HepG2 (cell line): Measurements from ENCODE around the gene PLCB4. TPM values are rescaled to one million over a fixed set of nuclear protein-coding genes. Genes with fewer than 3 reads are reported as not detected.
A peak's percentile ranks its signal among the peaks of the same experiment; 100 is the strongest.

Experiments
- ADNP ChIP-seq: sonication (generic); formaldehyde crosslinking; IDR thresholded peaks from 2 replicates; pipeline ENCODE4 v1.4.0; 2020; ENCODE audit warnings: missing genetic modification reagents
- ARID5B ChIP-seq: IDR thresholded peaks from 2 replicates; pipeline ENCODE4 v1.4.0; 2020; ENCODE audit warnings: mild to moderate bottlenecking, missing genetic modification reagents
- KDM2A ChIP-seq: sonication (generic); formaldehyde crosslinking; IDR thresholded peaks from 2 replicates; pipeline ENCODE4 v1.4.0; 2020; ENCODE audit warnings: low read depth, missing genetic modification reagents, borderline replicate concordance
- LBX2 ChIP-seq: sonication (generic); formaldehyde crosslinking; IDR thresholded peaks from 2 replicates; pipeline ENCODE4 v1.5.0; 2020; ENCODE audit warnings: missing genetic modification reagents, mild to moderate bottlenecking, borderline replicate concordance
- NONO ChIP-seq, 2 experiments: fragments of 450-650 bp in 1 of 2; sonication (generic) in 1 of 2; formaldehyde crosslinking in 1 of 2; IDR thresholded peaks in 1 of 2; conservative IDR thresholded peaks in 1 of 2; 2 replicates each; pipeline versions ENCODE4 v1.6.1 to v1.8.0; 2017 to 2022; ENCODE audit warnings: mild to moderate bottlenecking in 1 of 2, missing genetic modification reagents in 1 of 2, moderate library complexity in 1 of 2
- RXRB ChIP-seq: IDR thresholded peaks from 2 replicates; pipeline ENCODE4 v1.6.1; 2016; ENCODE audit warnings: borderline replicate concordance, missing genetic modification reagents, missing compliant biosample characterization
- SMARCE1 ChIP-seq: fragments of 450-650 bp; IDR thresholded peaks from 2 replicates; pipeline ENCODE4 v1.6.1; 2017; ENCODE audit warnings: borderline replicate concordance
- STAT6 ChIP-seq: sonication (generic); formaldehyde crosslinking; IDR thresholded peaks from 2 replicates; pipeline ENCODE4 v1.4.0; 2020; ENCODE audit warnings: missing genetic modification reagents, mild to moderate bottlenecking, borderline replicate concordance
- ZNF567 ChIP-seq: sonication (generic); formaldehyde crosslinking; IDR thresholded peaks from 2 replicates; pipeline ENCODE4 v1.8.1; 2023; ENCODE audit warnings: mild to moderate bottlenecking, missing genetic modification reagents, borderline replicate concordance
- polyA plus RNA-seq, 8 experiments: library from polyadenylated mRNA; depleted of rRNA in 3 of 8; stranded (reverse) in 7 of 8; unstranded in 1 of 8; fragments of >200 nt; fragmentation: Illumina TruSeq in 4 of 8; extraction: Trizol in 4 of 8; gene quantifications; 2 replicates each; pipeline versions ENCODE4 v1.2.1 to v1.2.3, GENCODE V29; 2011 to 2016; ENCODE audit warnings: low read depth in 4 of 8, missing spikeins in 1 of 8, mixed read lengths in 1 of 8; ENCODE audit not compliant: insufficient read depth in 1 of 8
- total RNA-seq, 5 experiments: library from RNA; depleted of rRNA; stranded (reverse); fragments of >200 nt; fragmentation: Illumina TruSeq; extraction: Trizol; gene quantifications; 2 replicates each; pipeline ENCODE4 v1.2.3, GENCODE V29; 2016; ENCODE audit warnings: low read depth in 1 of 5
- TF ChIP-seq, protein P1 (sequence below): sonication (generic); formaldehyde crosslinking; IDR thresholded peaks from 2 replicates; pipeline ENCODE4 v1.4.0; 2020; ENCODE audit warnings: mild to moderate bottlenecking, missing genetic modification reagents
- TF ChIP-seq, protein P2 (sequence below): IDR thresholded peaks from 2 replicates; pipeline ENCODE4 v1.6.1; 2016; ENCODE audit warnings: missing genetic modification reagents, missing compliant biosample characterization
- TF ChIP-seq, protein P3 (sequence below), 2 experiments: fragments of 450-650 bp in 1 of 2; sonication (generic) in 1 of 2; formaldehyde crosslinking; IDR thresholded peaks; 2 replicates each; pipeline versions ENCODE4 v1.5.0 to v1.8.0; 2020 to 2022; ENCODE audit warnings: mild to moderate bottlenecking in 1 of 2, missing genetic modification reagents in 1 of 2

PLCB4 gene
- total and polyA plus RNA-seq, 2 of the 13 experiments (the other 11 are each of a cell fraction or from before 2014, with no cell fraction given), result 0.01 TPM; not detected in 1

- TF ChIP-seq, protein P1, sequence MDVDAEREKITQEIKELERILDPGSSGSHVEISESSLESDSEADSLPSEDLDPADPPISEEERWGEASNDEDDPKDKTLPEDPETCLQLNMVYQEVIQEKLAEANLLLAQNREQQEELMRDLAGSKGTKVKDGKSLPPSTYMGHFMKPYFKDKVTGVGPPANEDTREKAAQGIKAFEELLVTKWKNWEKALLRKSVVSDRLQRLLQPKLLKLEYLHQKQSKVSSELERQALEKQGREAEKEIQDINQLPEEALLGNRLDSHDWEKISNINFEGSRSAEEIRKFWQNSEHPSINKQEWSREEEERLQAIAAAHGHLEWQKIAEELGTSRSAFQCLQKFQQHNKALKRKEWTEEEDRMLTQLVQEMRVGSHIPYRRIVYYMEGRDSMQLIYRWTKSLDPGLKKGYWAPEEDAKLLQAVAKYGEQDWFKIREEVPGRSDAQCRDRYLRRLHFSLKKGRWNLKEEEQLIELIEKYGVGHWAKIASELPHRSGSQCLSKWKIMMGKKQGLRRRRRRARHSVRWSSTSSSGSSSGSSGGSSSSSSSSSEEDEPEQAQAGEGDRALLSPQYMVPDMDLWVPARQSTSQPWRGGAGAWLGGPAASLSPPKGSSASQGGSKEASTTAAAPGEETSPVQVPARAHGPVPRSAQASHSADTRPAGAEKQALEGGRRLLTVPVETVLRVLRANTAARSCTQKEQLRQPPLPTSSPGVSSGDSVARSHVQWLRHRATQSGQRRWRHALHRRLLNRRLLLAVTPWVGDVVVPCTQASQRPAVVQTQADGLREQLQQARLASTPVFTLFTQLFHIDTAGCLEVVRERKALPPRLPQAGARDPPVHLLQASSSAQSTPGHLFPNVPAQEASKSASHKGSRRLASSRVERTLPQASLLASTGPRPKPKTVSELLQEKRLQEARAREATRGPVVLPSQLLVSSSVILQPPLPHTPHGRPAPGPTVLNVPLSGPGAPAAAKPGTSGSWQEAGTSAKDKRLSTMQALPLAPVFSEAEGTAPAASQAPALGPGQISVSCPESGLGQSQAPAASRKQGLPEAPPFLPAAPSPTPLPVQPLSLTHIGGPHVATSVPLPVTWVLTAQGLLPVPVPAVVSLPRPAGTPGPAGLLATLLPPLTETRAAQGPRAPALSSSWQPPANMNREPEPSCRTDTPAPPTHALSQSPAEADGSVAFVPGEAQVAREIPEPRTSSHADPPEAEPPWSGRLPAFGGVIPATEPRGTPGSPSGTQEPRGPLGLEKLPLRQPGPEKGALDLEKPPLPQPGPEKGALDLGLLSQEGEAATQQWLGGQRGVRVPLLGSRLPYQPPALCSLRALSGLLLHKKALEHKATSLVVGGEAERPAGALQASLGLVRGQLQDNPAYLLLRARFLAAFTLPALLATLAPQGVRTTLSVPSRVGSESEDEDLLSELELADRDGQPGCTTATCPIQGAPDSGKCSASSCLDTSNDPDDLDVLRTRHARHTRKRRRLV, result no peak
- TF ChIP-seq SMARCE1, result no peak
- no peak for TF ChIP-seq LBX2 (CRISPR knock-in tag)
- no peak for TF ChIP-seq STAT6 (CRISPR knock-in tag)
- no peak for TF ChIP-seq ADNP
- no peak for TF ChIP-seq ARID5B (CRISPR knock-in tag)
- TF ChIP-seq, protein P2, sequence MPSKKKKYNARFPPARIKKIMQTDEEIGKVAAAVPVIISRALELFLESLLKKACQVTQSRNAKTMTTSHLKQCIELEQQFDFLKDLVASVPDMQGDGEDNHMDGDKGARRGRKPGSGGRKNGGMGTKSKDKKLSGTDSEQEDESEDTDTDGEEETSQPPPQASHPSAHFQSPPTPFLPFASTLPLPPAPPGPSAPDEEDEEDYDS (CRISPR knock-in tag), result 0 out of 2 replicates have a peak, but pooled peaks have one; percentile 32
- TF ChIP-seq KDM2A (CRISPR knock-in tag), result no peak
- peak; percentile 6; the same call in 1 of the 2 replicates for TF ChIP-seq RXRB (CRISPR knock-in tag)
- no peak for TF ChIP-seq NONO (IDR thresholded peaks at IDR 0.05)
- no peak for TF ChIP-seq NONO (CRISPR knock-in tag; conservative IDR thresholded peaks at IDR 0.05)
- no peak for TF ChIP-seq ZNF567
- TF ChIP-seq, protein P3, sequence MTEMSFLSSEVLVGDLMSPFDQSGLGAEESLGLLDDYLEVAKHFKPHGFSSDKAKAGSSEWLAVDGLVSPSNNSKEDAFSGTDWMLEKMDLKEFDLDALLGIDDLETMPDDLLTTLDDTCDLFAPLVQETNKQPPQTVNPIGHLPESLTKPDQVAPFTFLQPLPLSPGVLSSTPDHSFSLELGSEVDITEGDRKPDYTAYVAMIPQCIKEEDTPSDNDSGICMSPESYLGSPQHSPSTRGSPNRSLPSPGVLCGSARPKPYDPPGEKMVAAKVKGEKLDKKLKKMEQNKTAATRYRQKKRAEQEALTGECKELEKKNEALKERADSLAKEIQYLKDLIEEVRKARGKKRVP (CRISPR knock-in tag; IDR thresholded peaks at IDR 0.05), result no peak
Observed at GRCh38 chr20:9359561-9360308, 290.8 kb downstream of the PLCB4 start (continued).
